ENCODE data around the gene BHMT. TPM values are rescaled to one million over a fixed set of nuclear protein-coding genes. Genes with fewer than 3 reads are reported as not detected.
A peak's percentile ranks its signal among the peaks of the same experiment; 100 is the strongest.

Gene BHMT
- total and polyA plus RNA-seq, 5 donors from 2014 or later, result not detected

- Mint-ChIP-seq H3K9me3 (peaks cover 0 to 2% (median 0%) of the 10 kb centered on the region in 7 donors), H3K4me1 (peaks cover 0 to 5% (median 2%) of the 10 kb centered on the region in 4 donors), H3K27ac (peak overlapping the region in 1 of 3 donors; percentile 9), H3K27me3 (peaks cover 73% of the 10 kb centered on the region), H3K4me3 (no peak overlapping the region), H3K36me3 (no peaks in the 10 kb centered on the region)
- Histone ChIP-seq H3K27ac (ENCODE audit: insufficient read depth, low read length, poor library complexity, severe bottlenecking) (no peak overlapping the region), H3K9me3 (ENCODE audit: control insufficient read depth in 2 of 2, low read length in 2 of 2) (no peaks in the 10 kb centered on the region), H3K4me1 (ENCODE audit: control insufficient read depth, insufficient read depth, low read length, poor library complexity, severe bottlenecking) (no peaks in the 10 kb centered on the region), H3K27me3 (ENCODE audit: control insufficient read depth, insufficient read depth, low read length) (peaks cover 24% of the 10 kb centered on the region), H3K36me3 (ENCODE audit: control insufficient read depth, insufficient read depth, low read length) (no peaks in the 10 kb centered on the region), H3K4me3 (ENCODE audit: low read depth, low read length) (no peak overlapping the region)
- ATAC-seq (ENCODE audit: low read depth in 2 of 2), result no peak
- DNase-seq, result no peak
These were observed 4.4 kb upstream of the BHMT start for GRCh38 chr5:79107020-79107796.

GRCh38 chr5:79108086-79108485 is 3.5 kb upstream of the BHMT start:
- Histone ChIP-seq H3K36me3 (ENCODE audit: control insufficient read depth, insufficient read depth, low read length) (no peaks in the 10 kb centered on the region), H3K27me3 (ENCODE audit: control insufficient read depth, insufficient read depth, low read length) (peaks cover 30% of the 10 kb centered on the region), H3K27ac (ENCODE audit: insufficient read depth, low read length, poor library complexity, severe bottlenecking) (no peak overlapping the region), H3K4me3 (ENCODE audit: low read depth, low read length) (no peak overlapping the region), H3K9me3 (ENCODE audit: control insufficient read depth in 2 of 2, low read length in 2 of 2) (no peaks in the 10 kb centered on the region), H3K4me1 (ENCODE audit: control insufficient read depth, insufficient read depth, low read length, poor library complexity, severe bottlenecking) (no peaks in the 10 kb centered on the region)
- ATAC-seq (ENCODE audit: low read depth in 2 of 2) (no peak), DNase-seq (no peak)
- Mint-ChIP-seq H3K36me3 (no peaks in the 10 kb centered on the region), H3K27ac (no peak overlapping the region), H3K4me3 (no peak overlapping the region), H3K4me1 (peaks cover 0 to 5% (median 2%) of the 10 kb centered on the region in 4 donors), H3K27me3 (peaks cover 77% of the 10 kb centered on the region), H3K9me3 (peaks cover 0 to 2% (median 0%) of the 10 kb centered on the region in 7 donors)

DNA sequence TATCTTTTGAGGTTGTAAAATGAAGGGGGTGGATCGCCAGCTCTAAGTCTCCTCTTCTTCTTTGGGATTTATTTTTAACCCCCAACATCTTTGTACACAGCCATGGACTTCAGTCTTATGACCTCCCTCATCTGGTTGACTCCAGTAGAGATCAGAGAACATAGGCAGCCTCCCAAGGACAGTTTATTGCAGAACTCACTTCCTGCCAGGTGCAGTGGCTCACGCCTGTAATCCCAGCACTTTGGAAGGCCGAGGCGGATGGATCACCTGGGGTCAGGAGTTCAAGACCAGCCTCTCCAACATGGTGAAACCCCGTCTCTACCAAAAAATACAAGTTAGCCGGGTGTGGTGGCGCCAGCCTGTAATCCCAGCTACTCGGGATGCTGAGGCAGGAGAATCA is 2.8 kb upstream of the BHMT start:
- DNase-seq, result no peak
- Histone ChIP-seq H3K4me1 (ENCODE audit: control insufficient read depth, insufficient read depth, low read length, poor library complexity, severe bottlenecking) (no peaks in the 10 kb centered on the region), H3K4me3 (ENCODE audit: low read depth, low read length) (no peak overlapping the region), H3K27ac (ENCODE audit: insufficient read depth, low read length, poor library complexity, severe bottlenecking) (no peak overlapping the region), H3K9me3 (ENCODE audit: control insufficient read depth in 2 of 2, low read length in 2 of 2) (no peaks in the 10 kb centered on the region), H3K36me3 (ENCODE audit: control insufficient read depth, insufficient read depth, low read length) (no peaks in the 10 kb centered on the region), H3K27me3 (ENCODE audit: control insufficient read depth, insufficient read depth, low read length) (peaks cover 32% of the 10 kb centered on the region)
- Mint-ChIP-seq H3K27me3 (peaks cover 84% of the 10 kb centered on the region), H3K4me3 (no peak overlapping the region), H3K4me1 (peaks cover 0 to 5% (median 2%) of the 10 kb centered on the region in 4 donors), H3K36me3 (no peaks in the 10 kb centered on the region), H3K27ac (no peak overlapping the region), H3K9me3 (peaks cover 0 to 2% (median 0%) of the 10 kb centered on the region in 7 donors)
- ATAC-seq (ENCODE audit: low read depth in 2 of 2), result no peak

GRCh38 chr5:79109527-79110492 is 1.8 kb upstream of the BHMT start:
- peaks cover 33% of the 10 kb centered on the region for H3K27me3 ChIP-seq (ENCODE audit: control insufficient read depth, insufficient read depth, low read length)
- no peak overlapping the region for H3K4me3 ChIP-seq (ENCODE audit: low read depth, low read length)
- no peak overlapping the region for H3K27ac Mint-ChIP-seq
- no peak overlapping the region for H3K4me3 Mint-ChIP-seq
- no peaks in the 10 kb centered on the region for H3K36me3 ChIP-seq (ENCODE audit: control insufficient read depth, insufficient read depth, low read length)
- H3K4me1 Mint-ChIP-seq, result peaks cover 0 to 5% (median 2%) of the 10 kb centered on the region in 4 donors
- H3K9me3 Mint-ChIP-seq, result peaks cover 0 to 2% (median 0%) of the 10 kb centered on the region in 7 donors
- DNase-seq (peak in 2 of 3 donors; percentile 19 to 32), ATAC-seq (ENCODE audit: low read depth in 2 of 2) (no peak)
- no peaks in the 10 kb centered on the region for H3K9me3 ChIP-seq (ENCODE audit: control insufficient read depth in 2 of 2, low read length in 2 of 2)
- no peak overlapping the region for H3K27ac ChIP-seq (ENCODE audit: insufficient read depth, low read length, poor library complexity, severe bottlenecking)
- no peaks in the 10 kb centered on the region for H3K4me1 ChIP-seq (ENCODE audit: control insufficient read depth, insufficient read depth, low read length, poor library complexity, severe bottlenecking)
- peaks cover 88% of the 10 kb centered on the region for H3K27me3 Mint-ChIP-seq
- H3K36me3 Mint-ChIP-seq, result no peaks in the 10 kb centered on the region

DNA sequence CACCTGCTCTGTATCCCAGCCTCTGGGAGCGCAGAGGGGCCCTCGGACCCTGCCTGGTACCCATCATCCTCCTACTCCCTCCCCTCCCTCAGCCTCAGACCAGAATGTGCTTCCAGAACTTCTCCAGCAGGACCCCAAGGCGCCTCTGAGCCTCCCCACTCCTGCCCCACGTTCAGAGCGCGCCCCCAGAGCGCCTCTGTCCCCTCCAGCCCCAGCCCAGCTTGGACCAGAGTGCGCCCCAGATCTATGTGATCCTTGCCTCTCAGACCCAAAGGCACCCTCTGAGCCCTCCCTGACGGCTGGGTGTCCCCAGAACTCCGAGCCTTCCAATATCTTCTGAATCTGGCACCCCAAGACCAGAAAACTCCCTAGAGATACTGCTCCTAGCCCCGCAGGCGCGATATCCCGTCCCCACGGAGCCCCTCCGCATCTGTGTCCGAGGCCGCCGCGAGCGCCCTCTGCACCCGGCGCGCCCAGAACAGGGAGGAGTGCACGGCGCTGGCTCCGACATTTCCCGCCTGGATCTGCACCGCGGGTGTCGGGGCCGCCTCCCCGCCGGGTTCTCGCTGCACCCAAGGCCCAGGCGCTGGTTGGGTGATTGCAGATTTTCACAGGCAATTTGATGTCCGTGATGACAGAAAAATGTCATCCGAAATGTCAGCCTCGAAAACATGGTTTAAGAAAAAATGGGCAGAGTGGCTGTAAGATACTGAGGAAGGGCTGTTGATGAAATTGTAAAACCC is 522 bp downstream of the BHMT start:
- peaks cover 27% of the 10 kb centered on the region for H3K27me3 ChIP-seq (ENCODE audit: control insufficient read depth, insufficient read depth, low read length)
- H3K9me3 ChIP-seq (ENCODE audit: control insufficient read depth in 2 of 2, low read length in 2 of 2), result no peaks in the 10 kb centered on the region
- Mint-ChIP-seq H3K36me3 (no peaks in the 10 kb centered on the region), H3K4me1 (peaks cover 0 to 5% (median 2%) of the 10 kb centered on the region in 4 donors), H3K4me3 (no peak overlapping the region), H3K9me3 (peaks cover 0 to 2% (median 0%) of the 10 kb centered on the region in 7 donors), H3K27ac (no peak overlapping the region), H3K27me3 (peaks cover 80% of the 10 kb centered on the region)
- no peak for ATAC-seq (ENCODE audit: low read depth in 2 of 2)
- no peak overlapping the region for H3K27ac ChIP-seq (ENCODE audit: insufficient read depth, low read length, poor library complexity, severe bottlenecking)
- no peak for DNase-seq
- H3K36me3 ChIP-seq (ENCODE audit: control insufficient read depth, insufficient read depth, low read length), result no peaks in the 10 kb centered on the region
- no peak overlapping the region for H3K4me3 ChIP-seq (ENCODE audit: low read depth, low read length)
- H3K4me1 ChIP-seq (ENCODE audit: control insufficient read depth, insufficient read depth, low read length, poor library complexity, severe bottlenecking), result no peaks in the 10 kb centered on the region

DNA sequence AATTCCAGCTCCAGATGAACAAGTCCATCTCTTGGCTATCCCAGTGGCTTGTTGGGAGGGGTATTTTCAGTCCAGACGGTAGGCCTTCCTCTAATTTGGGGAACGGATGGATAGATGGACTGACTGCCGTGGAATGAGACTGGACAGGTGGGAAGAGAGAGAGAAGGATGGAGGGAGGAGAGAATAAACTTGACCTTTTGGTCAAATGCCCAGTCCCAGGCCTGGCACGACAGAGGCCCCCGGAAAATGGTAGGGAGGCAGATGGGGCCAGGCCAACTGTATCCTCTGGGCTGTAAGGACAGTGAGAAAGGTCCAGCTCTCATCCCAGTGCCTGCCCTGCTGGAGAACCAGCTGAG is 1.1 kb downstream of the BHMT start:
- Mint-ChIP-seq H3K36me3 (no peaks in the 10 kb centered on the region), H3K9me3 (peaks cover 0 to 2% (median 0%) of the 10 kb centered on the region in 7 donors), H3K27ac (no peak overlapping the region), H3K4me3 (no peak overlapping the region), H3K27me3 (peaks cover 74% of the 10 kb centered on the region), H3K4me1 (peaks cover 0 to 5% (median 2%) of the 10 kb centered on the region in 4 donors)
- Histone ChIP-seq H3K9me3 (ENCODE audit: control insufficient read depth in 2 of 2, low read length in 2 of 2) (no peaks in the 10 kb centered on the region), H3K4me1 (ENCODE audit: control insufficient read depth, insufficient read depth, low read length, poor library complexity, severe bottlenecking) (no peaks in the 10 kb centered on the region), H3K4me3 (ENCODE audit: low read depth, low read length) (no peak overlapping the region), H3K27me3 (ENCODE audit: control insufficient read depth, insufficient read depth, low read length) (peaks cover 27% of the 10 kb centered on the region), H3K36me3 (ENCODE audit: control insufficient read depth, insufficient read depth, low read length) (no peaks in the 10 kb centered on the region), H3K27ac (ENCODE audit: insufficient read depth, low read length, poor library complexity, severe bottlenecking) (no peak overlapping the region)
- ATAC-seq (ENCODE audit: low read depth in 2 of 2) (no peak), DNase-seq (no peak)

DNA sequence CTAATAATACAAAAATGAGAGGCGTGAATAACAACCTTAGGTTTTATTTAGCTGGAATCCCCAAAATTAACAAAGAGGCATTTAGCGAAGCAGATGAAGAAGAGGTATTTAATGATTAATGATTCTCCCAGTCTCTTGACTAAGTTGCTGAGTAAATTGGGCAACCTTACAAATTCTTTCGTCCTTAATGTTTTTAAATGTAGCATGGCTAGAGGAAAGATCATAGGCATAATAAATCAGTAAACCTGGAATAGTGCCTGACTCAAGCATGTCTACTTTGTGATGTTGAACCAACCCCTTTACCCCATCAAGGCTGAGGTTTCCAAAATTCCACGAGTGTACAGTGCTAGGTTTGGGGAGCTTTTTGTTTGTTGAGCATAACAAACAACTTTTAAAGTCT is 7.9 kb downstream of the BHMT start:
- H3K4me1 Mint-ChIP-seq, result peaks cover 0 to 5% (median 0%) of the 10 kb centered on the region in 4 donors
- Histone ChIP-seq H3K36me3 (ENCODE audit: control insufficient read depth, insufficient read depth, low read length) (no peaks in the 10 kb centered on the region), H3K27me3 (ENCODE audit: control insufficient read depth, insufficient read depth, low read length) (no peaks in the 10 kb centered on the region), H3K4me1 (ENCODE audit: control insufficient read depth, insufficient read depth, low read length, poor library complexity, severe bottlenecking) (no peaks in the 10 kb centered on the region), H3K4me3 (ENCODE audit: low read depth, low read length) (no peak overlapping the region), H3K27ac (ENCODE audit: insufficient read depth, low read length, poor library complexity, severe bottlenecking) (no peak overlapping the region), H3K9me3 (ENCODE audit: control insufficient read depth in 2 of 2, low read length in 2 of 2) (no peaks in the 10 kb centered on the region)
- DNase-seq (no peak), ATAC-seq (ENCODE audit: low read depth in 2 of 2) (no peak)
- no peak overlapping the region for H3K27ac Mint-ChIP-seq
- no peak overlapping the region for H3K4me3 Mint-ChIP-seq
- H3K36me3 Mint-ChIP-seq, result no peaks in the 10 kb centered on the region
- H3K9me3 Mint-ChIP-seq, result peaks cover 0 to 1% (median 0%) of the 10 kb centered on the region in 7 donors
- peaks cover 22% of the 10 kb centered on the region for H3K27me3 Mint-ChIP-seq
